Measurements from ENCODE around the gene ZFAND3.
"Not testable (repeated sequence)": the region's sequence is repeated elsewhere in the genome, so short reads cannot be mapped to it uniquely, and the experiment has no call there.

ZFAND3 gene

DNA sequence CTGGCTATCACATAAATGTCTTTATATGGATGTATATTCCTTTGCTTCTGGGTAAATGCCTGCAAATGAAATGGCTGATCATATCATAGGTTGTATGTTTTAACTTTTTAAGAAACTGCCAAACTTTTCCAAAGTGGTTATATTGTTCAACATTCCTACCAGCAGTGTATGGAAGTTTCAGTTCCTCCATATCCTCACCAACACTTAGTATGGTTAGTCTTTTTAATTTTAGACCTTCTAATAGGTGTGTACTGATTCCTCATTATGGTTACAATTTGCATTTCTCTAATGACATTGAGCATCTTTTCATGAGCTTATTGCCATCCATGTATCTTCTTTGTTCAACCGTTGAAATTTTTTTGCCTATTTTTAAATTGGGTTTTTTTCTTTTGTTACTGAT, 155.4 kb downstream of the ZFAND3 start:
- no peak for DNase-seq

DNA sequence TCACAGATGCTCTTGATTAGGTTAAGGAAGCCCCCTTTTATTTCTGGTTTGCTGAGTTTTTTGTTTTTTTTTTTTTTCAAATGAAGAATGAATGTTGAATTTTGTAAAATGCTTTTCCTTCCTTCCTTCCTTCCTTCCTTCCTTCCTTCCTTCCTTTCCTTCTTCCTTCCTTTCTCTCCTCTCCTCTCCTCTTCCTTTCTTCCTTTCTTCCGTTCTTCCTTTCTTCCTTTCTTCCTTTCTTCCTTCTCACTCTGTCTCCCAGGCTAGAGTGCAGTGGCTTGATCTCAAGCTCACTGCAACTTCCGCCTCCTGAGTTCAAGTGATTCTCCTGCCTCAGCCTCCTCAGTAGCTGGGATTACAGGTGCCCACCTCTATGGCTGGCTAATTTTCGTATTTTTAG, 158.2 kb downstream of the ZFAND3 start:
- DNase-seq, result no peak

DNA sequence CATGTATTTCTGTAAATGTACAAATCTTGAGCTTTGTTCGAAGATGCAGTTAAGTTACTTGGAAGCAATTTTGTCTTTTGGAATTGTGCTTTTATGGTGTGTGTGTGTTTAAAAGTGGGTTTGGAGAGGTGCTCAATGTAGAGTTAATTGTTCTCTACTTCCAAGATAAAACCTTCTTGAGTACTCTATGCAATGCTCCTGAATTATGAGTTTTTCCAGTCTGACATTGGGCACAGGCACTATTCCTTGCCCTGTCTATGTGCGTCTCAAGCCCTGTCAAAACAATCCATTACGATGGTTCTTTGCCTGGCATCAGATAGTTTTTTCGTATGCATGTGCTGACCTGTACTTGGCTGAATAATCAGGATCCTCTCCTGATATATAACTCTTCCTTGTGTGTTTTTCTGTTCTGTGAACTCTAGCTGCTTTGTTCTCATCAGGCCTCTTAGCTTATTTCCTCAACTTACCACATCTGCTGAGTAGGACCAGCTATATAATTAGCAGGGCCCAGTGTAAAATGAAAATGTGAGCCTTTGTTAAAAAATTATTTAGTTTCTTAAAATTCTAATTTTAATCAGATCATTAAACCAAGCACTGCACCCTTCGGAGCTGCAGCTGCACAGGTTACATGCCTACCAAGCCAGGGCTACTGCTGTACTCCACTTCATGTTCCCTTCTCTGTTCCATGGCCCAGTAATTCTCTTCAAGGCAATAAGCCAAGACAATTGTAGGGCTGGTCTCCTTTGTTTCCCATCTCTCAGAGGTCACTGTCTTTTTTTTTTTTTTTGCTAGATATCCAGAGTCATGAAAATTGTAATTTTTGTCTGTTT, 160.1 kb downstream of the ZFAND3 start:
- no peak for DNase-seq

DNA sequence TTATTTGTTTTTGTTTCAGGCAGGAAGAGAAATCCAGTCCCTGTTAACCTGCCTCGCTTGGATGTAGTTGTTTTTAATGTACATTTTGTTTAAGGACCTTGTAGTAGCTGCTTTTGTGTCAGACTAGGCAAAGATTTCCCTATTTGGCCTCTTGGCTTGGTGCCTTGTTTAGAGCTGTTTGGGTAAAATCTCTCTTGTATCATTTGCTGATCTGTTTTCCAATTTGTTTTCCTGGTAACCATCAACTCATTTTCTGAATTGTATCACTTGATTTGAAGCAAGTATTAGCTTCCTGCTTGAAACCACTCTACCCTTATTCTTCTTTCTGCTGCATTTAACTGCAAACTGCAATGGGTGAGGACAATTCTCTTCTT, 160.7 kb downstream of the ZFAND3 start:
- DNase-seq, result peak in 1 of 2 experiments; percentile 10

DNA sequence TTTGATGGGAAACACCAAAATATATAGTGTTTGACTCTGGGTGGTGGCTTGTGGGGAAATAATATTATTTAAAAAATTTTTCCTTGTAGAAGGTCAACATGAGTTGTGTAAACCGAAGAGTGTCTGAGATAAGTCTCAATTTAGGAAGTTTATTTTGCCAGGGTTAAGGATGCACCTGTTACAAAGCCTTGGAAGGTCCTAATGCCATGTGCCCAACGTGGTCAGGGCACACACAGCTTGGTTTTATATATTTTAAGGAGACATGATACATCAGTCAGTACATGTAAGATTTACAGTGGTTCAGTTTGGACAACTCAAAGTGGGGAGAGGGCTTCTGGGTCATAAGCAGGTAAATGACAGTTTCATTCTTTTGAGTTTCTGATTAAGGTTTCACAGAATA, 162.1 kb downstream of the ZFAND3 start:
- no peak for DNase-seq

DNA sequence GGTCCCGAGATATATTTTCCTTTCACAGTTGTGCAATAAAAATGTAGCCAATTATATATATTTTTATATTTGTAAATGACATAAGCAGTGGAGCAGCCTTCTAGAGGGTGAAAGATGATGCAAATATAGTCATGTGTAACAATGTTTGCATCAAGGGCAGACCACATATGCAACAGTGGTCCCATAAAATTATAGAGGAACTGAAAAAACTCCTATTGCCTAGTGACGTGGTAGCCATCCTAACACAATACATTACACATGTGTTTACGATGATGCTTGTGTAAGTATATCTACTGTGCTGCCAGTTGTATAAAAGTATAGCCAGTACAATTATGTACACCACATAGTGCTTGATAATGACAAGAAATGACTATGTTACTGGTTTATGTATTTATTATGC, 162.8 kb downstream of the ZFAND3 start:
- no peak for DNase-seq

DNA sequence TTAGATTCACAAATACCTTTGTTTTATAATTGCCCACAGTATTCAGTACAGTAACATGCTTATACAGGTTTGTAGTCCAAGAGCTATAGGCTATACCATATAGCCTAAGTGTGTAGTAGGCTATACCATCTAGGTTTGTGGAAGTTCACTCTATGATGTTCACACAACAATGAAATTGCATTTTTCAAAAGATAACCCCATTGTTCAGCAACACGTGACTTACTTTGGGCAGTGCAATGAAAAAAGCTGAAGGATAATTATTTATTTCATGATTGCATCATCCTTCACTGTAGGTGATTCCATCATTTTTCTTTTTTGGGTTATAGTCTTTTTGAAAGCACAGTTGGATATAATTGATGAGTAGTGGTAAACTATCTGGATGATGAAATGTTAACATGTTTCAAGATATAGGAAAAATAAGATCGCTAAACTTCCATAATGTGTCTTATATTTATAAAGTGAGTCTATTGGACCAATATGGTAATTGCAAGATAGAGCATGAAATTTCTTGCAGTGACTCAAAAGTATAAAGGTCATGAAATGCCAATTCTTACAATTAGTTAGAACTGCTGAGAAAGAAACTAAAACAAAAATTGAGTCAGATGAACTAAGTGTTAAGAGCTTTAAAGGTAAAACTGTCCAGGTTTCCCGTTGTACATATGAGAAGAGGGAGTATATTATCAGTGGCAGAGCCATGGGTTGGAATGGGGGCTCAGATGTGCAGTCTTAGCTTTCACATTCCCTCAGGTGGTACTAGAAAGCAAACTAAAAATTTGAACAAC, 164.4 kb downstream of the ZFAND3 start:
- DNase-seq, result no peak

DNA sequence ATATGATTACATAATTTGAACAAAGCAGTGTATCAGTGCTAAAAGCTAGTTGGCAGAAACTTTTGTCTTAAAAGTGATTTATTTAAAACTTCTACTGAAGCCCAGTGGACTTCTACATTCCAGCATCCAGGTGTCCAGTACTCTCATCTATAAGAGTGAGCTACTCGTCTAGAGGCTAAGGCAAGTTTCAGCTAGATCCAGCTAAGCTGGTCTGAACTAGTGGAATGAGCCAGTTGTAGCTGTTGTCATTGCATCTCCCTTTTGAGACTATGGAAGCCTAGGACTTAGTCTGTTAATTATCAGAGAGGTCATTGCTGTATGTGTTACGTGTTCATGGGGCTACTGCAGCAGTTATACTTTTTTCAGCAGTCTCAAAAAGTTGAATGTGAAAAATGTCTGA, 165.1 kb downstream of the ZFAND3 start:
- no peak for DNase-seq

DNA sequence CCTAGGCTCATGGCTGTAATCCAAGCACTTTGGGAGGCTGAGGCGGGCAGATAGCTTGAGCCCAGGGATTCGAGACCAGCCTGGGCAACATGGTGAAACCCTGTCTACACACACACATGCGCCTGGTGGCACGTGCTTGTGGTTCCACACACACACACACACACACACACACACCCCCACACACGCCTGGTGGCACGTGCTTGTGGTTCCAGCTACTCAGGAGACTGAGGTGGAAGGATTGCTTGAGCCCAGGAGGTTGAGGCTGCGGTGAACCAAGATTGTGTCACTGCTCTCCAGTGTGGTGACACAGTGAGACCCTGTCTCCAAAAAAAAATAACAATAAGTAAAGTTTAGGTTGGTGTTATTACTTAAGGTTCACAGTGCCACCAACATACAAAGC, 165.8 kb downstream of the ZFAND3 start:
- no peak for DNase-seq

DNA sequence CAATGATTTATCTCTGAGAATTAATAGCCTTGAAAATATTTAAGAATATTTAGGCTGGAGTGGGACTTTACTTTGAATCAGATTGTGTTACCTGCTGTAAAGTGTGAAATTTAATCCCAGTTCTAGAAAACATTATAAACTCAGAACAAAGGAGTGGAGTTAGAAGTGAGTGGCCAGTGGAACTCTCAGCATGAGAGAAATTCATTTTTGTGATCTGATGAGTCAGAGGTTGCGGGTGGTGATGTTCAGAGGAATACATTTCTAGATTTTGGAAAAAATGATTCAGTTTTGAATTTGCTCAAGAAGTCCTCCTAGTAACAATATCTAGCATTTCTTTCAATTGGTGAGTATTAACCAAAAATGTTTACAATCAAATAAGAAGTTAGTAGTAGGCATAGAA, 167.5 kb downstream of the ZFAND3 start:
- DNase-seq, result no peak

DNA sequence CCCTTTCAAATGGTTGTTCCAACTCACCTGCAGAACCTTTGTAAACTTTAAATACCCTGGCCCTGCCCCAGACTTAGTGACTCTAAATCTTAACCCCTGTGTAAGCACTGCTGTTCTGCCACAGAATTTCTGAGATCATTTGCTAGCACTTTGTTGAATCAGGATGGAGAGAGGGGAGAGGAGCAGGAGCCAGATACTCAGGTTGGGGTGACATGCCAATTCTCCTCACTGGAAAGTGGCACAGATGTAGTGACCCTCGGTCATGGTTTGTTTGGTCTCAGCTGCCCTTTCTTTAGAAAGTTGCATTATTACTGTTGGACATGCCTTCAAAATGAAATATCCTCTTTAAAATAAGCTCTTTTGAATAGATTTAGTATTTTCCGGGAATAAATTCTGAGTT, 168.0 kb downstream of the ZFAND3 start:
- no peak for DNase-seq

DNA sequence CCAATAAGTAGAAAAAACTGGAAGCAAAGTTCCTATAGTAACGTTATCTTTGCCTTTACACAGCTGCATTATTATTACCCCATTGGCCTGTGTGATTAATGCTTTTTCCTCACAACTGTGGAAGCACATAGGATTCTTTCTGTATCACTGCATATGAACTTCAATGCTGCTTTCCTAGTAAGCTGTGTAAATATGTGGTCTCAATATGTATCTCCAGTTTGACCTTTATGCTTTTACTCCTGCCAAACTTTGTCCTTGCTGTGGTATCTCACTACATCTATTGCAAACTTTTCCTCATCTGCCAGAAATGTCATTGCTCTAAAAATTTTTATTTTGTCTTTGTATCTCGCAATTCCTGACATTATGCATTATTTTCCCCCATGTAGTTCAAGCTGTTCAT, 168.6 kb downstream of the ZFAND3 start:
- DNase-seq, result no peak

DNA sequence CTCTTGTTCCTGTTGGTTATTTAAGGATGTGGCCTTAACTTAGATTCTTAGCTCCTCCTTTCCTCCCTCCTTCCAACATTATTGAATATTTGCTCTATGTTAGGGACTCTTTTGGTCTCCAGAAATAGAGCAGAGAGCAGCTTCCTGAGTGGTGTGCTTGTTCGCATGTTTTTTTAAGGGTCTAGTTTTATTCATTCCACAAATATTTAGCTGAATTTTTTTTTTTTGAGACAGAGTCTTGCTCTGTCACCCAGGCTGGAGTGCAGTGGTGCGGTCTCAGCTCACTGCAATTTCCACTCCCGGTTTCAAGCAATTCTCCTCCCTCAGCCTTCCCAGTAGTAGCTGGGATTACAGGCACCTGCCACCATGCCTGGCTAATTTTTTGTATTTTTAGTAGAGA, 169.2 kb downstream of the ZFAND3 start:
- DNase-seq, result no peak

DNA sequence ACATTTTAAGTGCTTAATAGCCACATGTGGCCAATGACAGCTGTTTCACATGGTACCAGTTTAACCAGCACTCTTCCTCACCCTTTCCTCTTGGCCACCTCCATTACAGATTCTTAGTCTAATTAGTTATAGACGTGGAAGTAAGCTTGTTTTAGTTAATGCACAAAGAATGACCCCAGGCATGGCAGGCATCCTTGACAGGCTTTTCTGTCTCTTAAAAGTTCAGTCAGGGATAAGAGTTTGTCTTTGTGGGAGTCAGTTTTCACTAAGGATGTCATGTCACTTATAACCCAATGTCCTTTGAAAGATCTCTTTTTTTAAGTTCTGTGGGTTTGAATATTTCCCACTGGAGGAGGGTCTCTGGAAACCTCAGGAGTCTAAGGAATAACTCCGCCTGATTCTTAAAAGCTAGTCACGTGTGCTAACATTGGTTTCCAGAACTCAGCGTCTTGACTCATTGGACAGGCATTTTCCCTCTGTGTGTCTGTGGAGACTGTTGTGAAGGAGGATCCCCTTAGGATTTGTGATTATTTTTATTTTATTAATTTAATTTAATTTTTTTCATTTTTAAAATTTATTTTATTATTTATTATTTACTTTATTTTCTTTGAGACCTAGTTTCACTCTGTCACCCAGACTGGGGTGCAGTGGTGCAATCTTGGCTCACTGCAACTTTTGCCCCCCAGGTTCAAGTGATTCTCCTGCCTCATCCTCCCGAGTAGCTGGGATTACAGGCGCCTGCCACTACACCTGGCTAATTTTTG, 171.4 kb downstream of the ZFAND3 start:
- DNase-seq, result no peak

DNA sequence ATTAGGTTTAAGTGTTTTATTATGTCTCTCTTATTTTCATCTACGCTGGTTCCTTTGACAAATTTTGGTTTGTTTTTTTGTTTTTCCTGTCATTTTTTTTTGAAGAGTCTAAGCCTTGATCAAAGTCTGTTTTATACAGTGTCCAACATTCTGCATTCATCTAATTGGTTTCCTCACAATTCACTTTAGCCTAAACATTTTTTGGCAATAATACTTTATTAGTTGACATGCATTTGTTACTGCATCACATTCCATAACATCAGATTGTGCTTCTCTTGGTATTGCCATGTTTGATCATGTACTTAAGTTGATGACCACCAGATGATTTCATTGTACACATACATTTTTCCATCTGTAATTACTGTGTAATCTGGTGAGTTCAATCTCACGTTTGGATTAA, 173.2 kb downstream of the ZFAND3 start:
- no peak for DNase-seq

DNA sequence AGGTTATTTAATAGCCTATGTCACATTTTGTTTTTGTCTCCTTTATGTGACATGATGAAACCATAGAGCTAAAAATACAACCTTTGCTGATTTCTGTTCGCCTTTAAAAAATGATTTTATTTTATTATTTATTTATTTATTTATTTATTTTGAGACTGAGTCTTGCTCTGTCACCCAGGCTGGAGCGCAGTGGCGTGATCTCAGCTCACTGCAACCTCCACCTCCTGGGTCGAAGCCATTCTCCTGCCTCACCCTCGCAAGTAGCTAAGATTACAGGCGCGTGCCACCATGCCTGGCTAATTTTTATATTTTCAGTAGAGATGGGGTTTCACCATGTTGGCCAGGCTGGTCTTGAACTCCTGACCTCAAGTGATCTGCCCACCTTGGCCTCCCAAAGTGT, 173.7 kb downstream of the ZFAND3 start:
- not testable (repeated sequence) for DNase-seq

DNA sequence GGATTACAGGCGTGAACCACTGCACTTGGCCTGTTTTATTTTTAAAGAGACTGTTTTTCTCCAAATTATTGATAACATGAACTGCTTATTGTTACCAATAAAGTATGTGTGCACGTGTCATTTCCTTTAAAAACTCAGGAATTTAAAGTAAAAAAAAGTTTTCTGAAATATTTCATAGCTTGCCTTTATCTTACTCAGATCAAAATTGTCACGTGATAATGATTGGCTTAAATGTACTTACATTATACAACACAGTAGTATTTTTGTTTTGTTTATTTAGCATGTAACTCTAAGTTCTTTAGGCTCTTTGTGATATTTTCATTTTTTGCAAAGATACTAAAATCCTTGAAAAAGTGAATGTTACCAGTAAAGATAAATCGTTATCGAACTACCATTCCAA, 174.1 kb downstream of the ZFAND3 start:
- DNase-seq, result no peak

DNA sequence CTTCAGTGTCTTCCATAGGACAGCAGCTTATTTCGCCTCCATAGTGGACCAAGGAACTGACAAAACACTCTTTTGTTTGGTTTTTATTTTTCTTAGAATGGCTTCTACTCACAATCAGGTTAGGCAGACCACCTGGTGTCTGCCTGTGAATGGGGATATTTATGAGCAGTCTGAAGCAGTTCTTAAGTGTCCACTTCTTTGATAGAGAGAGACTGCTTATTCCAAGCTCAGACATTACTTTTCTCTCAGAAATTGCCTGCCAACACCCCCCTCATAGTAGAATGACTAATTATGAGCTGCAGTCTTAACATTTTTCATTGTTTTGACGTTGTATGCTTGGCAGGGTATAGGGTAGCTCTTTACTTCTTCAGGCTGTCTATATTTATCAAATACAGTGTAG, 174.7 kb downstream of the ZFAND3 start:
- no peak for DNase-seq

DNA sequence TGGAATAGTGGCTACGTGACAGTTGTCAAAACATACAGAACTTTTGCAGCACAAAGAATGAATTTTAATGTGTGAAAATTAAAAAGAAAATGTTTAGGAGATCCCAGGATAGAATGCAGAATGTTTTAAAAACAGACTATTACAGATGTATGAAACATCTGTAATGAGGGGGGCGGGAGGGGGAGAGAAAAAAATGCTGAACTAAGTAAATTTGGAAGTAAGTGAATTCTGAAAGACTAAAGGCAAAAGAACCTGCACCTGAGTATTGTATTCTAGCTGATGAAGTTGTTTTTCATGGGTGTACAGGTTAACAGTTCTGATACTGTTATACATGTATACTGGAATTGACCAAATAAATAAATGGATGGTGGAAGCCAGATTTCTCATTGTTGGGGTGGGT, 178.8 kb downstream of the ZFAND3 start:
- no peak for DNase-seq

DNA sequence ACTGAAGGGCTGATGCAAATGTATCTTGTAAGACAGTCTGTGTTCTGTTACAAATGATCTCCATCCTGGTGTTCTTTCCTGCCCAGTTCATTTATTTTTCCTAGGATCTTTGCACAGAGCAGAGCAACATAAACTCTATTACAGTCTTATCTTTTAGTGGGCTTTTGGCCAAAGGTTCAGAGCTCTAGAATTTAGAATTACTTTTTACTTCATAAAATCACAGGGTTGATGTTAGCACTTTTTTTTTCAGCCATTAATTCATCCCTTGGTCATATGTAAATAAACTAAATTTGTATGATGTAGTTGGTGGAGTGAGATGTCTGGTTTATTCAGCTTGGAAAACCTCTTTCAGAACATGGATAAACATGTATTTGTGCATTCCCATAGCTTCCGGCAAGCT, 181.9 kb downstream of the ZFAND3 start:
- DNase-seq, result no peak

DNA sequence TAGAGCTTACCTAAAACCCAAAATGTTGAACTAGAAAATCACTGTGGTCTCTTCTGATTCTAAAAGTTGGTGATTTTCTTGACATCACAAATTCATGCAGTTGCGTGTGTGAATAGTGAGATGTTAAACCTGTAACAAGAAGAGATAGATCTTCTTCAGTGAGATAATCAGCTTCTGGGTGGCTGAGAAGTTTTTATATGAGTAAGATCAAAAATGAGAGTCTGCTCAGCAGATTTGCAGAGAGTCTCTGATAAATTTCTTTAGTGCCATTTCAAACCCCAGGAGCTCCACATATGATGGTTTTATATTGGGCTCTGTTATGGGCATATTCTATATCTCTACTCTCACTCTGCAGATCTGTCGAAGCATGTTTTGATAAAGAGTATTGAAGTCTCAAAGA, 185.4 kb downstream of the ZFAND3 start:
- no peak for DNase-seq

DNA sequence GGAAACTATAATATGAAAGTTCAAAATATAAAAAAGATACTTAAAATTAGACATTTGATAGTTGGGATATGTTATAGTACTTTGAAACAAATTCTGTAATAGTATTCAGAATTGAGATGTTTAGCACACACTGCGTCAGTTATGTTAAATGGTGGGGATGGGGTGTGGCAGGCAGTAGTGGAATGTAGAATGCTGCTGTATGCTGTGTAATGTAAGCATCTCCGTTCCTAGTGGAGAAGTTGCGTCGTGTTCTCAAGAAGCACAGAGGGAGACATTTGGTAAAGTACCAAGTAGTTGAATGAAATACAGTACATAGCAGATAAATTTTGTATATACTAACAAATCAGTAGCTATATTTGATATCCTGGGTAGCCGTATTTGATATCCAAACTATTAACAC, 192.4 kb downstream of the ZFAND3 start:
- no peak for DNase-seq

DNA sequence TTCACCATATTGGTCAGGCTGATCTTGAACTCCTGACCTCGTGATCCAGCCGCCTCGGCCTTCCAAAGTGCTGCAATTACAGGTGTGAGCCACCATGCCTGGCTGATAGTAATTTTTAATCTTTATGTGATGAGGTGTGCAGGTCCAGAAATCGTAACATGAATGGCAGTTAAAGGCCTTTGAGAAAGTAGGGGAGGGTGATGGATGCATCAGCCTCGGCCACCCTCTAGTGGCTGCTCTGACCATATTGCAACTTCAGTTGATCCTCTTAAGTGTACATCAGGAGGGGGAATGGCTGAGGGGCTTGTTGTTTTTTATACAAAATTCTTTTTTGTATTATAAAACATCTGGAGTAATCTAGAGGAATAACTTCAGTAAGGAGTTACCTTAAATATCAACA, 193.0 kb downstream of the ZFAND3 start:
- peak; percentile 27 to 62 for DNase-seq

DNA sequence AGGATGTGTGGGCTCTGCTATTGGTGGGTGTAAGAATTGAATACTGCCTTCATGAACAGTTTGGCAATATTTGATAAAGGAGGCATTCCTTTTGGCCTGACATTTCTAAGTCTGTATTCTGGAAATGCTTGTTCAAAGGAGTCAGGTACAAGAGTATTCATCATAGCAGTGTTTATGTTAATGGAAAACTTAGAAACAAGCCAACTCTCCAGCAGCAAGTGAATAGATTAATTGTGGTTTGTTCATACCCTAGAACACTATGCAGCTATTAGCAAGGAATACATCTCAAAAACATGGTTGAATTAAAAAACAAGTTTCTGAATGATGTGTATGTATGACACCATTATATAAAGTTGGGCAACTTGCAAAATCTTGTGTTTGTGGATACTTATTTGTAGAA, 195.8 kb downstream of the ZFAND3 start:
- no peak for DNase-seq
